Measurements from ENCODE around the gene TM2D3. TPM values are rescaled to one million over a fixed set of nuclear protein-coding genes. Genes with fewer than 3 reads are reported as not detected.

The TM2D3 gene
- total and polyA plus RNA-seq, 2 donors (not counting 3 experiments of a cell fraction or from before 2014, with no cell fraction given): 34.3 to 51.5 TPM

DNA sequence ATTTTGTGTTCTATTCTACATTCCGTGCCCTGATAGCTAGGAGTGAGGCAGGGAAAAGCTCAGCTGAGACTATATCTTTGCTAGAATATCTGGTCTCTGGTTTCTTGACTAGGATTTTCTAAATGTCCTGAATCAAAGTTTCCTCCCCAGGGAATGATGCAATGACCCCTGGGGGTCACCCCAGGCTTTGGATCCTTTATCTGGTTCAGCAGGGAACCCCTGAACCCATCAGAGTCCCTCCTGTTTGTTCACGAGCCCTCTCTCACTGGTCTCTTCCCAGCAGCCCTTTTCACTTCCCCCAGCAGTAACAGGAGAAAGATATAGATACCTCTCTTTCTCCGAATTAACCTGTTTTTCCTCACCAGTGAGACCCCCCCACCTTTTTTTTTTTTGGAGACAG lies 14.3 kb downstream of the TM2D3 start:
- Histone ChIP-seq H3K4me2 (ENCODE audit: insufficient read depth, low read length) (no peak overlapping the region), H3K9me3 (replicated peaks; ENCODE audit: control insufficient read depth, insufficient read depth, low read length) (no peaks in the 10 kb centered on the region), H2AFZ (ENCODE audit: low read depth, low read length) (no peak overlapping the region), H3K4me3 (replicated peaks in 1 of 3; ENCODE audit: insufficient read depth in 1 of 3, low read depth in 1 of 3, low read length in 3 of 3) (no peak overlapping the region), H3K79me2 (ENCODE audit: control insufficient read depth, insufficient read depth, low read length) (no peaks in the 10 kb centered on the region), H3K36me3 (ENCODE audit: control insufficient read depth in 2 of 2, extremely low read depth in 1 of 2, insufficient read depth in 2 of 2, low read length in 2 of 2) (peaks cover 2 to 5% of the 10 kb centered on the region in 2 experiments), H4K20me1 (replicated peaks; ENCODE audit: control insufficient read depth, extremely low read depth, insufficient read depth, low read length) (no peaks in the 10 kb centered on the region), H3K9me1 (replicated peaks; ENCODE audit: control insufficient read depth, extremely low read depth, insufficient read depth, low read length) (no peaks in the 10 kb centered on the region), H3K4me1 (ENCODE audit: control insufficient read depth, extremely low read depth, insufficient read depth, low read length) (peaks cover 21% of the 10 kb centered on the region), H3K9ac (replicated peaks; ENCODE audit: extremely low read depth, insufficient read depth, low read length) (no peak overlapping the region), H3K27me3 (ENCODE audit: control insufficient read depth in 2 of 2, insufficient read depth in 2 of 2, low read length in 2 of 2) (no peaks in the 10 kb centered on the region), H3K27ac (ENCODE audit: insufficient read depth, low read depth, low read length) (no peak overlapping the region)
- intact Hi-C loops (cut with micrococcal nuclease): no loop called here
- no TSS peak for BruUV-seq (replicated peaks)
- TF ChIP-seq, protein P1, sequence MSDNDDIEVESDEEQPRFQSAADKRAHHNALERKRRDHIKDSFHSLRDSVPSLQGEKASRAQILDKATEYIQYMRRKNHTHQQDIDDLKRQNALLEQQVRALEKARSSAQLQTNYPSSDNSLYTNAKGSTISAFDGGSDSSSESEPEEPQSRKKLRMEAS (IDR thresholded peaks at IDR 0.05; ENCODE audit: insufficient read depth, insufficient read length): no peak
- no peak for TF ChIP-seq FOS (IDR thresholded peaks at IDR 0.05; ENCODE audit: borderline replicate concordance, insufficient read depth, low read length)
- no peak for TF ChIP-seq POLR2AphosphoS5 (IDR thresholded peaks at IDR 0.05; ENCODE audit: insufficient read depth, low read depth, low read length)
- no peak for TF ChIP-seq GATA2 (IDR thresholded peaks at IDR 0.05; ENCODE audit: insufficient read depth, insufficient read length, low read depth, low read length)
- no peak for TF ChIP-seq EZH2 (IDR thresholded peaks at IDR 0.05; ENCODE audit: borderline replicate concordance, low read depth, low read length, severe bottlenecking)
- TF ChIP-seq, protein P2, sequence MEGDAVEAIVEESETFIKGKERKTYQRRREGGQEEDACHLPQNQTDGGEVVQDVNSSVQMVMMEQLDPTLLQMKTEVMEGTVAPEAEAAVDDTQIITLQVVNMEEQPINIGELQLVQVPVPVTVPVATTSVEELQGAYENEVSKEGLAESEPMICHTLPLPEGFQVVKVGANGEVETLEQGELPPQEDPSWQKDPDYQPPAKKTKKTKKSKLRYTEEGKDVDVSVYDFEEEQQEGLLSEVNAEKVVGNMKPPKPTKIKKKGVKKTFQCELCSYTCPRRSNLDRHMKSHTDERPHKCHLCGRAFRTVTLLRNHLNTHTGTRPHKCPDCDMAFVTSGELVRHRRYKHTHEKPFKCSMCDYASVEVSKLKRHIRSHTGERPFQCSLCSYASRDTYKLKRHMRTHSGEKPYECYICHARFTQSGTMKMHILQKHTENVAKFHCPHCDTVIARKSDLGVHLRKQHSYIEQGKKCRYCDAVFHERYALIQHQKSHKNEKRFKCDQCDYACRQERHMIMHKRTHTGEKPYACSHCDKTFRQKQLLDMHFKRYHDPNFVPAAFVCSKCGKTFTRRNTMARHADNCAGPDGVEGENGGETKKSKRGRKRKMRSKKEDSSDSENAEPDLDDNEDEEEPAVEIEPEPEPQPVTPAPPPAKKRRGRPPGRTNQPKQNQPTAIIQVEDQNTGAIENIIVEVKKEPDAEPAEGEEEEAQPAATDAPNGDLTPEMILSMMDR (IDR thresholded peaks at IDR 0.05; ENCODE audit: extremely low read depth in 1 of 2, insufficient read depth in 1 of 2, low read depth in 1 of 2, low read length in 2 of 2): no peak
- no peak for TF ChIP-seq JUN (IDR thresholded peaks at IDR 0.05; ENCODE audit: borderline replicate concordance, insufficient read depth, insufficient read length, low read depth)
- TF ChIP-seq POLR2A (IDR thresholded peaks at IDR 0.05; ENCODE audit: low read depth, low read length): no peak
- TF ChIP-seq MYC (IDR thresholded peaks at IDR 0.05; ENCODE audit: low read depth, low read length): no peak
- dilution Hi-C loops (cut with MboI; ENCODE audit: extremely low pct_ligation_motif_present, low sequenced_read_pairs): no loop called here
- POLR2A ChIA-PET: no interaction called here
- FAIRE-seq (no peak), DNase-seq (ENCODE audit: low read depth, low spot score) (no peak)
- CTCF ChIA-PET: interaction anchor here (1.4 kb wide), 1 partner anchor 349 kb away, joined by 5 read pairs; no protein-coding TSS in a partner anchor
